Subcutaneous adipose tissue (tissue), 4 donors: ENCODE results near the gene PUSL1. TPM values are rescaled to one million over a fixed set of nuclear protein-coding genes. Genes with fewer than 3 reads are reported as not detected.

Source experiments
- total RNA-seq, 4 donors: library from RNA; depleted of rRNA; stranded (reverse); fragments of >200 nt; gene quantifications; one replicate each; pipeline ENCODE4 v1.1.0, GENCODE V29; 2016
- TF ChIP-seq, protein P1 (sequence below): fragments of 450-650 bp; IDR thresholded peaks from one replicate; pipeline ENCODE4 v1.5.1; 2016; ENCODE audit warnings: low read depth, mild to moderate bottlenecking, control low read depth, antibody characterized with exemption, moderate library complexity

Gene PUSL1
- total RNA-seq, 4 donors from 2014 or later = 7.2 to 12.9 (median 10.9) TPM

DNA sequence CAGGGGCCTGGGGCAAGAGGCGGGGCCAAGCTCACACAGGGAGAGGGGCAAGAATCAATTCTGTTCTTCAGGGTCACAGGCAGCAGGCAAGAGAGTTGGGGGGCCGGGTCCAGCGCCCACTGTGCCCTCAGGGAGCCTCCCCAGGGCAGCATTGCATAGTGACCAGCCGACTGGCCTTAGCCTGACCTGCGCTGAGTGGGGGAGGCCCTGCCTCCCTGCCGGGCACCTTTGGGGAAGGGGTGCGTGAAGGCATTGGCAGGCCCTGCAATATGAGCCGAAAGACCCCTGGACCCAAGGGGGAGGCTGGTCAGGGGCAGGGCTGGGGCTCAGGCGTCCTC, 16.0 kb upstream of the PUSL1 start:
- TF ChIP-seq, protein P1, sequence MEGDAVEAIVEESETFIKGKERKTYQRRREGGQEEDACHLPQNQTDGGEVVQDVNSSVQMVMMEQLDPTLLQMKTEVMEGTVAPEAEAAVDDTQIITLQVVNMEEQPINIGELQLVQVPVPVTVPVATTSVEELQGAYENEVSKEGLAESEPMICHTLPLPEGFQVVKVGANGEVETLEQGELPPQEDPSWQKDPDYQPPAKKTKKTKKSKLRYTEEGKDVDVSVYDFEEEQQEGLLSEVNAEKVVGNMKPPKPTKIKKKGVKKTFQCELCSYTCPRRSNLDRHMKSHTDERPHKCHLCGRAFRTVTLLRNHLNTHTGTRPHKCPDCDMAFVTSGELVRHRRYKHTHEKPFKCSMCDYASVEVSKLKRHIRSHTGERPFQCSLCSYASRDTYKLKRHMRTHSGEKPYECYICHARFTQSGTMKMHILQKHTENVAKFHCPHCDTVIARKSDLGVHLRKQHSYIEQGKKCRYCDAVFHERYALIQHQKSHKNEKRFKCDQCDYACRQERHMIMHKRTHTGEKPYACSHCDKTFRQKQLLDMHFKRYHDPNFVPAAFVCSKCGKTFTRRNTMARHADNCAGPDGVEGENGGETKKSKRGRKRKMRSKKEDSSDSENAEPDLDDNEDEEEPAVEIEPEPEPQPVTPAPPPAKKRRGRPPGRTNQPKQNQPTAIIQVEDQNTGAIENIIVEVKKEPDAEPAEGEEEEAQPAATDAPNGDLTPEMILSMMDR = no peak

DNA sequence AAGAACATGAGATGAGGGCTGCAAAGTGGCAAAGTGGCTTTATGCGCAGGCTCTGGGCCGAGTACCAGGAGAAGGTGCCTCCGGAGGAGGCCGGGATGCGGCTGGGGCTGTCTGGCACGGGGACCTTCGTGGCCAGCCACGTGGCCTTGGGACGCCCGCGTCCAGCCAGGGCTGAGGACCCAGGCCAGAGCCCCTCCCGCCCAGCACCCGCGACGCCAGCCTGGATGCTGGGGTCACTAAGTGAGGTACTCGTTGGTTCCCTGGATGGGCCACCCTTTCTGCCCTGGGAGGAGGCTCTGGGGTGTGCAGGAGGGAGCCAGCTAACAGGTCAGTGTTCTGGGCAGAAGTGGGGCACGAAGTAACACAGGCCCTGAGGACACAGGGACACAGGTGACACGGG, 15.5 kb upstream of the PUSL1 start:
- TF ChIP-seq, protein P1 = no peak

DNA sequence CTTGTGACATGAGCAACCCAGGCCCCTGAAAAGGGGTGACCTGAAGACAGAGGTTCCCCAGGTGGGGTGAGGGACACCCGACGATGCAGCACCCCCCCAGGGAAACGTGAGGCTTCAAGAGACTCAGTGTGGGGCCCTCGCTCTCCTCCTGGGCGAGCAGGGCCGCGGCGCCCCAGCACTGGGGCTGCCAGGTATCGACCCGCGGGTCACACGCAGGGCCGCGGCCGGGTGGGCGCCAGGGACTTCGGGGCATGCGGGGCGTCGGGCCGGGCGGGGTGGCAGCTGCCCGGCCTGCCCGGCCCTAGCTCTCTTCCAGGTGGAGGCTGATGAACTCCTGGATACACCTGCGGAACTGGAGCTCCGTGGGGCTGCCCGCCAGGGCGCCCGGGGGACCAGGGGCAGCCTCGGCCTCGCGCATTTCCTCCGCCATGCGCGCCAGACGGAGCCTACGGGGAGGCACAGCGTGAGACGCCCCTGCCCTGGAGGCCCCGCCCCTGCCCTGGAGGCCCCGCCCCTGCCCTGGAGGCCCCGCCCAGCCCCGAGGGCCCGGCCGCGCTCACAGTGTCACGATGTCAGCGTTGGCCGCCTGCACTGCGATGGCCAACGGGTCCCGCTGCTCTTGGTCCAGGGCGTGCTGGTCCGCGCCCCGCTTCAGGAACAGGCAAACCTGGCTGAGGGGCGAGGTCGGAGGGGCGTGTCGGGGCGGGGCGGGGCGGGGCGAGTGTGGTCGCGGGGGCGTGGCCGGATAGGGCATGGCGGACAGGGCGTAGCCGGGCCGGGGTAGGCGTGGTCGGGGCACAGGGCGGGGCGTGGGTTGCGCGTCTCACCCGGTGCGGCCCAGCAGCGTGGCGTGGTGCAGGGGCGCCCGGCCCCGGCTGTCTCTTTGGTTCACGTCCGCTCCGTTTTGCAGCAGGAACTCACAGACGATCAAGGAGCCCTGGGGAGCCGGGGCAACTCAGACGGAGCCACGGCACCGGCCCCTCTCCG, 14.8 kb upstream of the PUSL1 start:
- TF ChIP-seq, protein P1 = no peak

DNA sequence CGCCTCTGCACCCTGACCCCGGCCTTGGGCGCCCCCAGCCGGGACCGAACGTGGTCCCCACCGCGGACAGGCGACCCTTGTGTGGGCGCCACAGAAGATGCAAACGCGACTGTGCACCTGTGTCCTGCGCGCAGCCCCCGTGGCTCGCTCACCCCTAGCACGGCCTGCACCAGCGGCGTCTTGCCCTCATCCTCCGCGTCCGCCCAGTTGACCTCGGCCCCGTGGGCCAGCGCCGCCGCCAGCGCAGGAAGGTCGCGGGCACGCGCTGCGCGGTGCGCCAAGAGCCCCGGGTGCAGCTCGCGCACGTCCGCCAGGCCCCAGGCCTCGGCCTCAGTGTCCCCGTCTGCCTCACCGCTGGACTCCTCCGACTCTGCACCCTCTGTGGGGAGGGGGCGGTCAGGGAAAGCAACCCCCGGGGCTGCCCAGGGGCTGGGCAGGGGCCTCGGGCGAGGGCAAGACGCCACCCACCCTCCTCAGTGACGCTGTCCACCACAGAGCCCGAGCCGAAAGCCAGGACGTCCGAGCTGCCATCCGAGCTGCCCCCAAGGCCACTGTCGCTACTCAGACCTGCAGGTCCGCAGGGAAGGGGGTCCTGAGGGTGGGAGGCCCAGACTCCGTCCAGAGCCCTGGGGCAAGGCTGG, 14.0 kb upstream of the PUSL1 start:
- TF ChIP-seq, protein P1 = no peak

DNA sequence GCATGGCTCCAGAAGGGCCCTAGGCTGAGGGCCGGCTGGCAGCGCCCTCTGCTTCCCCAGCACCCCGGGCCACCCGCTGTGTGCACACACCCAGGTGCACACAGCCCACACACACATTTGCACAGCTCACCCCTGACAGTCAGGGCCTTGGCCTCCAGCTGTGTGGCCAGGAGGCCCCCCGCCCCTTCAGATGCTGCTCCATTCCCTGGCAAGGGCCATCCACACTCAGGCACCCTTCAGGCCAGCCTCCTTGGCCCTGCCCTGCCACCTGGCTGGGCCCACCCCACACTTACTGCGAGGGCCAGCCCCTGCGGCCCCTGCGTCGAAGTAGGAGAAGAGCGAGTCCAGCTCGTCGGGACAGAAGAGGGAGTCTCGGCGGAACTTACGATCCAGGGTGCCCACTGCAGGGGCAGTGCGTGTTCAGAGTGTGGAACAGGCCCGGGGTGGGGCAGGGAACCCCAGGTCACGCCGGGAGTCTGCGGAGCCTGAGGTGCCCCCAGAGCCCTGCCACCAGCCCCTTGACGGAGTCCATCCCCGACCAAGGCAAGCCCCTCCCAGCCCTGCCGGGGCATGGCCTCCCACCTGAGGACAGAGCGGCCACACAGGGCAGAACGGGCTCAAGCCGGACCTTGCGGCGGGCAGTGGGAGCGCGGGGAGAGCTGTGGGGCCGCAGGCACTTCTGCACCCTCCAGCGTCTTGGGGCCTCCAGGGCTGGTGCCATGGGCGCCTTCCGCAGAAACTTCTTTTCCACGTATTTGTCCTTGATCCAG, 13.1 kb upstream of the PUSL1 start:
- TF ChIP-seq, protein P1 = no peak

DNA sequence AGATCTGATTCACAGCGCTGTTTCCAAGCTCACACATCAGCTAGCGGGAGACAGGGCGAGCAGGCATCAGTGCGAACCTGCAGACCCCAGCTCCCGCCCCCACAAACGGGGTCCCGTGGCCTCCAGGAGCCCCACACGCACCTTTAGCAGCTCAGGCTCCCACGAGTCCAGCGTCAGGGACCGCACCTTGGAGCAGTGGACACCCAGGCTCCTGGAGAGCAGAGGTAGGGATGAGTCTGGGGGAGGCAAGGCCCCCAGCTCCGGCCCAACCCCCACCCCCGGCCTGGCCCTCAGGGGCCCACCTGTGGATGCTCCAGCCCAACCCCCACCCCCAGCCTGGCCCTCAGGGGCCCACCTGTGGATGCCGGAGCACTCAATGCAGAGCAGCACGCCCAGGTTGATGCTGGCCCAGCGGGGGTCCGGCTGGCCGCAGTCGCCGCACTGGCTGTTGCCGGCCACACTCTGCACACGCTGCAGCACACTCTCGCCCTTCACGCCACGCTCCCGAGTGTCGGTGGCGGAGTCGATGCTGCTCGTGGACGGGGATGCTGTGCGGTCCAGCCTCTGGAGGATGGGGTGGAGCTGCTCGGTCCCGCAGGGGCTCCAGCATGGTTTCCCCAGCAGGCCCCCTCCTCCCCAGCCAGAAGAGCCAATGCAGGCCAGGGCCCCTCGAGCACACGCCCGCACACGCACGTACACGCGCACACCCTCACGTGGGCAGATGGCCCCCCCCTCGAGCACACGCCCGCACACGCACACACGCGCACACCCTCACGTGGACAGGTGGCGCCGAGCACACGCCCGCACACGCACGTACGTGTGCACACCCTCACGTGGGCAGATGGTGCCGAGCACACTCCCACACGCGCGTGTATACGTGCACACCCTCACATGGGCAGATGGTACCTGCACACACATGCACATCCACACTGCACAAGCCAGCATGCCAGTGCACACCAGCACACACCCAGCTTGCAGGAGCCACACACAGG, 12.0 kb upstream of the PUSL1 start:
- TF ChIP-seq, protein P1 = no peak
